HG03139 (cell line): Measurements from ENCODE around the gene FOXF1.

Source experiments
- ATAC-seq: cut with Tn5 transposase; IDR thresholded peaks from one replicate; pipeline ENCODE4 v1.9.1; 2021; ENCODE audit not compliant: unreplicated experiment

Gene FOXF1

GRCh38 chr16:86554599-86554916 lies 44.2 kb downstream of the FOXF1 start:
- no peak for ATAC-seq

GRCh38 chr16:86554917-86555703 lies 44.8 kb downstream of the FOXF1 start, which contains the start of gene MTHFSD:
Gene MTHFSD, minus strand, starts transcription at chr16:86555235. Its CDS starts 51 bp downstream, at chr16:86555184.
- peak; percentile 83 for ATAC-seq

- no peak for ATAC-seq
These were observed 45.4 kb downstream of the FOXF1 start for GRCh38 chr16:86555704-86556075.

- no peak for ATAC-seq
These were observed 46.2 kb downstream of the FOXF1 start for GRCh38 chr16:86556576-86556975.

GRCh38 chr16:86557587-86557986 lies 47.3 kb downstream of the FOXF1 start:
- ATAC-seq, result no peak

- ATAC-seq, result no peak
These were observed 48.2 kb downstream of the FOXF1 start for GRCh38 chr16:86558355-86559193.

GRCh38 chr16:86559802-86560305 lies 49.5 kb downstream of the FOXF1 start:
- no peak for ATAC-seq

- ATAC-seq, result no peak
These were observed 52.0 kb downstream of the FOXF1 start for GRCh38 chr16:86562356-86562755.

GRCh38 chr16:86563469-86564345 lies 53.4 kb downstream of the FOXF1 start:
- ATAC-seq, result no peak
